ENCODE results near the gene FOXA2.
"Not testable (repeated sequence)": the region's sequence is repeated elsewhere in the genome, so short reads cannot be mapped to it uniquely, and the experiment has no call there.

FOXA2 gene

DNA sequence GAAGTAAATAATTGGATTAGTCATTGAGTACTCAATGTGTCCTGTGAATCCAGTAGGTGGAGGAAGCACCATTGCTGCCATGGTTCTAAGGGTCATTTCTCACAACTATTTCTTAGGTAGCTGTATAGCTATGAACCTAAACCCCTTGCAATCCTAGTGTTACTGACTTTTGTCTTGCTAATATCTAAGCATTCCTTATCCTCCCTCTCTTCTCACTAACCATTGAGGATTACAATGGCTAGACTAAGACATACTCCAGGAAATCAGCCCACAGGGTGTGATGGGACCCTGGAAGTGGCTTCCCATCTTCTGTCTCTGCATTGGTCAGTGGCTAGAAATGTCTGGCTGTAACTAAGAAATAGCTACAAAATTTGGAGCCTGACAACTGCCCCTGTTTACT lies 27.3 kb upstream of the FOXA2 start:
- H3K9me3 ChIP-seq (ENCODE audit: severe bottlenecking): no peaks in the 10 kb centered on the region
- TF ChIP-seq, protein P1, sequence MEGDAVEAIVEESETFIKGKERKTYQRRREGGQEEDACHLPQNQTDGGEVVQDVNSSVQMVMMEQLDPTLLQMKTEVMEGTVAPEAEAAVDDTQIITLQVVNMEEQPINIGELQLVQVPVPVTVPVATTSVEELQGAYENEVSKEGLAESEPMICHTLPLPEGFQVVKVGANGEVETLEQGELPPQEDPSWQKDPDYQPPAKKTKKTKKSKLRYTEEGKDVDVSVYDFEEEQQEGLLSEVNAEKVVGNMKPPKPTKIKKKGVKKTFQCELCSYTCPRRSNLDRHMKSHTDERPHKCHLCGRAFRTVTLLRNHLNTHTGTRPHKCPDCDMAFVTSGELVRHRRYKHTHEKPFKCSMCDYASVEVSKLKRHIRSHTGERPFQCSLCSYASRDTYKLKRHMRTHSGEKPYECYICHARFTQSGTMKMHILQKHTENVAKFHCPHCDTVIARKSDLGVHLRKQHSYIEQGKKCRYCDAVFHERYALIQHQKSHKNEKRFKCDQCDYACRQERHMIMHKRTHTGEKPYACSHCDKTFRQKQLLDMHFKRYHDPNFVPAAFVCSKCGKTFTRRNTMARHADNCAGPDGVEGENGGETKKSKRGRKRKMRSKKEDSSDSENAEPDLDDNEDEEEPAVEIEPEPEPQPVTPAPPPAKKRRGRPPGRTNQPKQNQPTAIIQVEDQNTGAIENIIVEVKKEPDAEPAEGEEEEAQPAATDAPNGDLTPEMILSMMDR (IDR thresholded peaks at IDR 0.05; ENCODE audit: low read depth, low read length): no peak
- no peaks in the 10 kb centered on the region for H3K36me3 ChIP-seq
- no peak for DNase-seq
- peaks cover 72% of the 10 kb centered on the region for H3K27me3 ChIP-seq (ENCODE audit: insufficient read depth, low read depth, severe bottlenecking)
- no peak overlapping the region for H3K4me3 ChIP-seq (ENCODE audit: low read depth, low read length)
- H3K27ac ChIP-seq: no peak overlapping the region

DNA sequence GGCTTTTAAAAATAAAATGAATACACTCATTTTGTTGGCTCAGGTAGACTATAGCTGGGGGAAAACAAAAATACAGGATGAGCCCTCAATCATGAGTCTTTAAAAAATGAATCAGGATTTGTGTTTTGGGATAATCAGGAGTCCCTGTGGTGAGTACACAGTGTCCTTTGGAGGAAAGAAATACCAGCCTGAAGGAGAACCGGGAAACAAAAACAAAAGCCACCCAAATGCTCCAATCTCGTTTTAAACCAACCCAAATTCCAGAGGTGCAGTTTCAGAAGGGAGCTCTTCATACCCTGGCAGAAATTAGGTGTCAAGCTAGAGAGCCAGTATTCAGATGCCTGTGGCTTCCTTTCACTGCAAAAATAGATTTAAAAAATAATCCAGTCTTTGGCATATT lies 23.3 kb upstream of the FOXA2 start:
- TF ChIP-seq, protein P1 (IDR thresholded peaks at IDR 0.05; ENCODE audit: low read depth, low read length): no peak
- no peak for DNase-seq
- Histone ChIP-seq H3K27ac (no peak overlapping the region), H3K4me3 (ENCODE audit: low read depth, low read length) (no peak overlapping the region), H3K9me3 (ENCODE audit: severe bottlenecking) (no peaks in the 10 kb centered on the region), H3K27me3 (ENCODE audit: insufficient read depth, low read depth, severe bottlenecking) (peaks cover 69% of the 10 kb centered on the region), H3K36me3 (no peaks in the 10 kb centered on the region)

DNA sequence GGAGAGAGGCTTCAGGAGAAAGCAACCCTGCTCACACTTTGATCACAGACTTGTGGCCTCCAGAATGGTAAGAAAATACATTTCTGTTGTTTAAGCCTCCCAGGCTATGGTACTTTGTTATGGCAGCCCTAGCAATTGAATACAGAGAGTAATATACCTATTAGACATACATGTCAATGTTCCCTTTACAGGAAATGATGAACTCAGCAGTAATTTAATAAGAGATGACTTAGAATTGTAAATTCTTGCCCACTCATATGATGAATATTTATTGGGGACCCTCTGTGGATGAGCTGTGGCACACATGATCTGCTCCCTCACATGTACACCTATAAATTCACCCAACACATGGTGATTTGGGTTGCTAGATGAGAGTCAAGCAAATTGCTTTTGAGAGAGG lies 20.4 kb upstream of the FOXA2 start:
- Histone ChIP-seq H3K36me3 (no peaks in the 10 kb centered on the region), H3K4me3 (ENCODE audit: low read depth, low read length) (no peak overlapping the region), H3K27ac (no peak overlapping the region), H3K9me3 (ENCODE audit: severe bottlenecking) (no peaks in the 10 kb centered on the region), H3K27me3 (ENCODE audit: insufficient read depth, low read depth, severe bottlenecking) (peaks cover 62% of the 10 kb centered on the region)
- TF ChIP-seq, protein P1 (IDR thresholded peaks at IDR 0.05; ENCODE audit: low read depth, low read length): no peak
- no peak for DNase-seq

DNA sequence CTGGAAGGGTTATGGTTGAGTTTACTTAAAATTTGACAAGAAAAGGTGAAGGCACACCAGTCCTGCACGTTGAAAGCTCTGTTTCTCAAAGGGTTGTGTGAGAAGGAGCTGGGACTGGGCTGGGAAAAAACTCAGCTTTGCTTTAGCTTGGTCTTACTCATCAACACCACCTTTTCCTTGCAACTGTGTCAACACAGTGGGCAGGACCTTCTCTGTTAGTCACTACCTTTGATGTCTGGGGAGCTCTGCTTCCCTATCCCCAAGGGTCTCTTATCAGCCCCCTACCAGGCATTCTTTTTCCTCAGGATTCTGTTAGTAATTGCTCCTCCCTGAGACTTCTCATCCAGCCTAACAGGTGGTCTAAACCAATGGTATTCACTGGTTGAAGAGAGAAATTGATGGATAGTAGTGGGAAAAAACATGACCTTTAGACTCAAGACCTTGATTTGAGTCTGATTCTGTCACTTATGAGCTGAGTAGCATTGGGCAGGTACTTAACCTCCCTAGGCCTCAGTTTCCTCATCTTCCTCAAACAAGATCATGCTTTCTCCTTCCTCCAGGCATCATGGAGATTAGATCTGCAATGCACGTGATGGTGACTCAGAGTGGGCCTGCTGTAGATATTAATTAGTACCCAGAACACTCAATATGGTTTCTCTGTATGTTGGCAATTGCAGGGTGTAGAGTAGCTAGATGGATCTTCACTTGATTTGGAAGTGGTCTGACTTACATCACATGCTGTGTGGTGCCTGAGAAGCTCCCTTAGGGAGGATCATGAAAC lies 17.2 kb upstream of the FOXA2 start:
- no peaks in the 10 kb centered on the region for H3K36me3 ChIP-seq
- no peak for DNase-seq
- TF ChIP-seq, protein P1 (IDR thresholded peaks at IDR 0.05; ENCODE audit: low read depth, low read length): no peak
- H3K9me3 ChIP-seq (ENCODE audit: severe bottlenecking): no peaks in the 10 kb centered on the region
- H3K27me3 ChIP-seq (ENCODE audit: insufficient read depth, low read depth, severe bottlenecking): peaks cover 40% of the 10 kb centered on the region
- no peak overlapping the region for H3K4me3 ChIP-seq (ENCODE audit: low read depth, low read length)
- H3K27ac ChIP-seq: no peak overlapping the region

DNA sequence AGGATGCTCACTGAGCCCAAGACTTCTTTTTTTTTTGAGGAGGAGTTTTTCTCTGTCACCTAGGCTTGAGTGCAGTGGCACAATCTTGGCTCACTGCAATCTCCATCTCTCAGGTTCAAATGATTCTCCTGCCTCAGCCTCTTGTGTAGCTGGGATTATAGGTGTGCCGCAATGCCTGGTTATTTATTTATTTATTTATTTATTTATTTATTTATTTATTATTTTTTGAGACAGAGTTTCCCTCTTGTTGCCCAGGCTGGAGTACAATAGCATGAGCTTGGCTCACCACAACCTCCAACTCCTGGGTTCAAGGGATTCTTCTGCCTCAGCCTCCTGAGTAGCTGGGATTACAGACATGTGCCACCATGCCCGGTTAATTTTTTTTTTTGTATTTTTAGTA lies 14.9 kb upstream of the FOXA2 start:
- H3K9me3 ChIP-seq (ENCODE audit: severe bottlenecking); H3K36me3 ChIP-seq; H3K27ac ChIP-seq; H3K4me3 ChIP-seq (ENCODE audit: low read depth, low read length); DNase-seq: not testable (repeated sequence)
- peaks cover 28% of the 10 kb centered on the region for H3K27me3 ChIP-seq (ENCODE audit: insufficient read depth, low read depth, severe bottlenecking)

DNA sequence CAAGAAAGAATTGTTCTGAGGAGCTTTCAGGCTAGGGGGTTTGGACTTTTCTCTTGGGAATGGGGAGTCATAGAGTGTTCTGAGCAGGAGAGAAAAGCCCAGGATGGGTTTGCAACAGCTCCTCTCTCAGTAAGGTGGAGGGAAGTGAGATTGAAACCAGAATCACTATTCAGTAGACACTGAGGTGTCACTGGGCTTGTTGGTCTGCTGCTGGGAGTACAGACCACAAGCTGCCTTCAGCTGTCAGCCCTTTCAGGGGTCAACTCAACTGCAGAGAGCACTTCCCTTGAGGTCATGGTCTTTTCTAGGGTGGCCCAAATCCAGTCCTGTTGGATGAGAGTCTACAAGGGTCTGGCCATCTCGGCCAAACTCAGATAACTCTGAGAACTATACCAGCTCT lies 12.9 kb upstream of the FOXA2 start:
- no peaks in the 10 kb centered on the region for H3K36me3 ChIP-seq
- TF ChIP-seq, protein P1 (IDR thresholded peaks at IDR 0.05; ENCODE audit: low read depth, low read length): no peak
- DNase-seq: no peak
- peaks cover 23% of the 10 kb centered on the region for H3K27me3 ChIP-seq (ENCODE audit: insufficient read depth, low read depth, severe bottlenecking)
- no peaks in the 10 kb centered on the region for H3K9me3 ChIP-seq (ENCODE audit: severe bottlenecking)
- H3K27ac ChIP-seq: no peak overlapping the region
- no peak overlapping the region for H3K4me3 ChIP-seq (ENCODE audit: low read depth, low read length)

All from WERI-Rb-1 (cell line).